Activated CD4-positive, alpha-beta T cell treated with anti-CD3 and anti-CD28 coated beads for 36 hours (primary cell): ENCODE data around the gene MS4A12. TPM values are rescaled to one million over a fixed set of nuclear protein-coding genes. Genes with fewer than 3 reads are reported as not detected.
"Not testable (repeated sequence)": the region's sequence is repeated elsewhere in the genome, so short reads cannot be mapped to it uniquely, and the experiment has no call there.

Experiments
- ATAC-seq: fragments of 200-7000 bp; cut with Tn5 transposase; one replicate; pipeline ENCODE4 v1.10.0; 2021; ENCODE audit warnings: mild to moderate bottlenecking, moderate library complexity
- CTCF ChIA-PET: fragments of 350-600 bp; sonication (Branson Sonifier 250); formaldehyde crosslinking; loops from one replicate; lab custom pipeline; 2021; ENCODE audit warnings: antibody characterized with exemption; lab: Charles Lee
- POLR2A ChIA-PET: fragments of 350-600 bp; sonication (Branson Sonifier 250); formaldehyde crosslinking; loops from one replicate; lab custom pipeline; 2021; ENCODE audit warnings: antibody characterized with exemption, inconsistent platforms; lab: Charles Lee
- DNase-seq: peaks from one replicate; pipeline ENCODE4 v3.0.0-alpha.2; 2020
- H3K27ac Mint-ChIP-seq: one replicate; pipeline ENCODE4 v1.8.0; 2021; ENCODE audit warnings: mixed read lengths
- H3K27me3 Mint-ChIP-seq: one replicate; pipeline ENCODE4 v1.8.0; 2021; ENCODE audit warnings: mixed read lengths
- H3K36me3 Mint-ChIP-seq: one replicate; pipeline ENCODE4 v1.8.0; 2021; ENCODE audit warnings: low read depth, mixed read lengths
- H3K4me1 Mint-ChIP-seq: one replicate; pipeline ENCODE4 v1.8.0; 2021; ENCODE audit warnings: mixed read lengths
- H3K4me3 Mint-ChIP-seq: one replicate; pipeline ENCODE4 v1.8.0; 2021; ENCODE audit warnings: mild to moderate bottlenecking, moderate library complexity, mixed read lengths
- H3K9me3 Mint-ChIP-seq: one replicate; pipeline ENCODE4 v1.8.0; 2021; ENCODE audit warnings: low read depth, mixed read lengths
- intact Hi-C, 2 experiments: fragments of 100-400 bp; cut with DNase I in 1 of 2; cut with micrococcal nuclease in 1 of 2; formaldehyde crosslinking; loops; one replicate each; pipeline versions ENCODE4 v1.14.2 to v1.15.1; 2022 to 2024; cut with DNase I, micrococcal nuclease
- total RNA-seq, 2 experiments: library from RNA; stranded (reverse); gene quantifications; one replicate each; pipeline ENCODE4 v1.2.3, GENCODE V29; 2021

The MS4A12 gene
- total RNA-seq, 2 experiments from 2014 or later: not detected

GRCh38 chr11:60513496-60514460 lies 21.2 kb downstream of the MS4A12 start:
- ChIA-PET POLR2A (no interaction called here), CTCF (no interaction called here)
- Mint-ChIP-seq H3K27me3 (peaks cover 5% of the 10 kb centered on the region), H3K9me3 (peaks cover 4% of the 10 kb centered on the region), H3K4me1 (no peaks in the 10 kb centered on the region), H3K4me3 (no peak overlapping the region), H3K27ac (no peak overlapping the region), H3K36me3 (no peaks in the 10 kb centered on the region)
- DNase-seq (no peak), ATAC-seq (no peak)
- intact Hi-C loops: no loop called here

GRCh38 chr11:60515144-60515855 lies 22.7 kb downstream of the MS4A12 start, which contains the start of gene MS4A13:
Gene MS4A13, plus strand, starts transcription at chr11:60515392. Its CDS starts 2,692 bp downstream, at chr11:60518084.
- ChIA-PET POLR2A (no interaction called here), CTCF (interaction anchor here (0.6 kb wide), 1 partner anchor 10 kb away, joined by 3 read pairs; no protein-coding TSS in a partner anchor)
- DNase-seq (no peak), ATAC-seq (no peak)
- H3K27ac Mint-ChIP-seq: no peak within 1 kb of the TSS
- intact Hi-C loops: no loop called here
- H3K27me3 Mint-ChIP-seq: peaks cover 8% of the 10 kb centered on the region
- no peaks in the 10 kb centered on the region for H3K36me3 Mint-ChIP-seq
- H3K9me3 Mint-ChIP-seq: no peaks in the 10 kb centered on the region
- no peaks in the 10 kb centered on the region for H3K4me1 Mint-ChIP-seq
- no peak within 1 kb of the TSS for H3K4me3 Mint-ChIP-seq

- peaks cover 2% of the 10 kb centered on the region for H3K9me3 Mint-ChIP-seq
- DNase-seq (no peak), ATAC-seq (no peak)
- CTCF ChIA-PET: interaction anchor here (0.5 to 1.0 kb wide), 2 partner anchors 91 to 681 kb away, joined by 3 read pairs; no protein-coding TSS in a partner anchor
- H3K27me3 Mint-ChIP-seq: peaks cover 17% of the 10 kb centered on the region
- POLR2A ChIA-PET: no interaction called here
- intact Hi-C loops: no loop called here
- H3K4me1 Mint-ChIP-seq: no peaks in the 10 kb centered on the region
- H3K27ac Mint-ChIP-seq: no peak overlapping the region
- no peak overlapping the region for H3K4me3 Mint-ChIP-seq
- H3K36me3 Mint-ChIP-seq: no peaks in the 10 kb centered on the region
Observed at GRCh38 chr11:60528465-60528864, 35.9 kb downstream of the MS4A12 start.

GRCh38 chr11:60528934-60529333 lies 36.4 kb downstream of the MS4A12 start:
- ATAC-seq (no peak), DNase-seq (no peak)
- no peaks in the 10 kb centered on the region for H3K36me3 Mint-ChIP-seq
- H3K9me3 Mint-ChIP-seq: peaks cover 2% of the 10 kb centered on the region
- intact Hi-C loops: no loop called here
- peaks cover 17% of the 10 kb centered on the region for H3K27me3 Mint-ChIP-seq
- ChIA-PET CTCF (interaction anchor here (0.5 to 1.0 kb wide), 3 partner anchors 10 to 681 kb away, joined by 3 read pairs; no protein-coding TSS in a partner anchor), POLR2A (no interaction called here)
- no peak overlapping the region for H3K27ac Mint-ChIP-seq
- no peak overlapping the region for H3K4me3 Mint-ChIP-seq
- no peaks in the 10 kb centered on the region for H3K4me1 Mint-ChIP-seq

GRCh38 chr11:60530454-60531100 lies 38.0 kb downstream of the MS4A12 start:
- H3K4me1 Mint-ChIP-seq: no peaks in the 10 kb centered on the region
- H3K27me3 Mint-ChIP-seq: peaks cover 17% of the 10 kb centered on the region
- intact Hi-C loops: no loop called here
- H3K36me3 Mint-ChIP-seq: no peaks in the 10 kb centered on the region
- no peak overlapping the region for H3K4me3 Mint-ChIP-seq
- H3K27ac Mint-ChIP-seq: no peak overlapping the region
- ATAC-seq: no peak
- peaks cover 2% of the 10 kb centered on the region for H3K9me3 Mint-ChIP-seq
- no peak for DNase-seq
- CTCF ChIA-PET: interaction anchor here (0.6 kb wide), 1 partner anchor 196 kb away, joined by 3 read pairs; no protein-coding TSS in a partner anchor
- POLR2A ChIA-PET: no interaction called here

- POLR2A ChIA-PET, H3K9me3 Mint-ChIP-seq, H3K36me3 Mint-ChIP-seq, H3K4me1 Mint-ChIP-seq, H3K4me3 Mint-ChIP-seq, DNase-seq, CTCF ChIA-PET, ATAC-seq, H3K27ac Mint-ChIP-seq, intact Hi-C loops: not testable (repeated sequence)
- H3K27me3 Mint-ChIP-seq: peaks cover 14% of the 10 kb centered on the region
Observed at GRCh38 chr11:60532383-60532782, 39.8 kb downstream of the MS4A12 start.

- H3K27ac Mint-ChIP-seq, H3K27me3 Mint-ChIP-seq, H3K4me3 Mint-ChIP-seq, ATAC-seq, intact Hi-C loops, POLR2A ChIA-PET, H3K4me1 Mint-ChIP-seq, H3K36me3 Mint-ChIP-seq, DNase-seq, H3K9me3 Mint-ChIP-seq: not testable (repeated sequence)
- CTCF ChIA-PET: interaction anchor here (0.6 kb wide), 1 partner anchor 10 kb away, joined by 3 read pairs; no protein-coding TSS in a partner anchor
Observed at GRCh38 chr11:60538627-60539026, 46.0 kb downstream of the MS4A12 start.

- CTCF ChIA-PET: no interaction called here
- H3K36me3 Mint-ChIP-seq: no peaks in the 10 kb centered on the region
- no peak overlapping the region for H3K27ac Mint-ChIP-seq
- POLR2A ChIA-PET: no interaction called here
- ATAC-seq (no peak), DNase-seq (no peak)
- H3K4me3 Mint-ChIP-seq: no peak overlapping the region
- intact Hi-C loops: no loop called here
- H3K4me1 Mint-ChIP-seq: no peaks in the 10 kb centered on the region
- H3K9me3 Mint-ChIP-seq: peaks cover 2% of the 10 kb centered on the region
- peaks cover 7% of the 10 kb centered on the region for H3K27me3 Mint-ChIP-seq
Observed at GRCh38 chr11:60544077-60544476, 51.5 kb downstream of the MS4A12 start.

Other genes with a start within 250 kb of the MS4A12 start
- not detected for gene MS4A4E, start 249.6 kb upstream of the MS4A12 start, total RNA-seq
- gene MS4A4A, start 212.1 kb upstream of the MS4A12 start, total RNA-seq: not detected
- not detected for gene MS4A6E, start 165.5 kb upstream of the MS4A12 start, total RNA-seq
- not detected for gene MS4A7, start 114.2 kb upstream of the MS4A12 start, total RNA-seq
- not detected for gene MS4A14, start 96.3 kb upstream of the MS4A12 start, total RNA-seq
- gene MS4A5, start 63.2 kb upstream of the MS4A12 start, total RNA-seq: not detected
- gene MS4A1, start 36.9 kb upstream of the MS4A12 start, total RNA-seq: not detected
- gene MS4A13, start 22.6 kb downstream of the MS4A12 start, total RNA-seq: not detected
- gene MS4A8, start 206.8 kb downstream of the MS4A12 start, total RNA-seq: not detected
- gene MS4A18, start 231.9 kb downstream of the MS4A12 start, total RNA-seq: not detected